HCT116 (cell line): ENCODE measurements around the gene SLC25A25.

Experiments
- ATF3 ChIP-seq: IDR thresholded peaks from 2 replicates; pipeline ENCODE4 v1.6.1; 2012
- CTCF ChIP-seq, 3 experiments: fragments of 200-600 bp in 1 of 3; sonication (generic) in 1 of 3; IDR thresholded peaks in 2 of 3; conservative IDR thresholded peaks in 1 of 3; 2 replicates each; pipeline ENCODE4 v1.5.1; 2012 to 2017; ENCODE audit warnings: low read depth in 2 of 3, low read length in 2 of 3, antibody characterized with exemption in 1 of 3, borderline replicate concordance in 1 of 3, control low read depth in 1 of 3, mild to moderate bottlenecking in 1 of 3, mixed read lengths in 1 of 3, mixed run types in 1 of 3, moderate library complexity in 1 of 3; ENCODE audit not compliant: insufficient read depth in 1 of 3
- EZH2 ChIP-seq: fragments of 200-600 bp; sonication (generic); IDR thresholded peaks from 2 replicates; pipeline ENCODE4 v1.6.1; 2017; ENCODE audit warnings: antibody characterized with exemption, mixed run types
- FOSL1 ChIP-seq: IDR thresholded peaks from 2 replicates; pipeline ENCODE4 v1.6.1; 2012; ENCODE audit warnings: low read depth
- POLR2A ChIP-seq: IDR thresholded peaks from 2 replicates; pipeline ENCODE4 v1.7.0; 2011; ENCODE audit warnings: borderline replicate concordance; ENCODE audit not compliant: insufficient read depth, insufficient read length; ENCODE audit errors: extremely low read depth
- POLR2AphosphoS5 ChIP-seq: IDR thresholded peaks from 2 replicates; pipeline ENCODE4 v1.6.1; 2011; ENCODE audit warnings: mild to moderate bottlenecking, low read depth, low read length, moderate library complexity
- RAD21 ChIP-seq: IDR thresholded peaks from 2 replicates; pipeline ENCODE4 v1.6.1; 2012; ENCODE audit warnings: low read depth, mild to moderate bottlenecking
- REST ChIP-seq: IDR thresholded peaks from 2 replicates; pipeline ENCODE4 v1.6.1; 2012; ENCODE audit warnings: low read depth
- YY1 ChIP-seq: IDR thresholded peaks from 2 replicates; pipeline ENCODE4 v1.6.1; 2011; ENCODE audit warnings: low read length, low read depth, moderate library complexity, mild to moderate bottlenecking; ENCODE audit not compliant: insufficient replicate concordance; ENCODE audit errors: extremely low read depth
- ZNF274 ChIP-seq: fragments of 200-500 bp; sonication (Bioruptor generic); IDR thresholded peaks from 2 replicates; pipeline ENCODE4 v1.6.1; 2014; ENCODE audit warnings: mild to moderate bottlenecking, low read depth, low read length, inconsistent platforms

GRCh38 chr9:128121466-128121810 lies 53.4 kb downstream of the SLC25A25 start:
- TF ChIP-seq CTCF (IDR thresholded peaks at IDR 0.05 in 2 of 3, conservative IDR thresholded peaks at IDR 0.05 in 1 of 3; ENCODE audit: borderline replicate concordance in 1 of 3, insufficient read depth in 1 of 3, low read depth in 2 of 3, low read length in 2 of 3) = no peak
- TF ChIP-seq POLR2A = no peak
- TF ChIP-seq ZNF274 = no peak
- no peak for TF ChIP-seq YY1
- no peak for TF ChIP-seq ATF3
- TF ChIP-seq POLR2AphosphoS5 = no peak
- no peak for TF ChIP-seq EZH2
- no peak for TF ChIP-seq FOSL1
- TF ChIP-seq REST = no peak
- no peak for TF ChIP-seq RAD21
